ENCODE measurements around the gene NUDT3. TPM values are rescaled to one million over a fixed set of nuclear protein-coding genes. Genes with fewer than 3 reads are reported as not detected.
"Not testable (repeated sequence)": the region's sequence is repeated elsewhere in the genome, so short reads cannot be mapped to it uniquely, and the experiment has no call there.

Gene NUDT3
- total RNA-seq, 2 experiments from 2014 or later, result 8.6 to 13.4 TPM

DNA sequence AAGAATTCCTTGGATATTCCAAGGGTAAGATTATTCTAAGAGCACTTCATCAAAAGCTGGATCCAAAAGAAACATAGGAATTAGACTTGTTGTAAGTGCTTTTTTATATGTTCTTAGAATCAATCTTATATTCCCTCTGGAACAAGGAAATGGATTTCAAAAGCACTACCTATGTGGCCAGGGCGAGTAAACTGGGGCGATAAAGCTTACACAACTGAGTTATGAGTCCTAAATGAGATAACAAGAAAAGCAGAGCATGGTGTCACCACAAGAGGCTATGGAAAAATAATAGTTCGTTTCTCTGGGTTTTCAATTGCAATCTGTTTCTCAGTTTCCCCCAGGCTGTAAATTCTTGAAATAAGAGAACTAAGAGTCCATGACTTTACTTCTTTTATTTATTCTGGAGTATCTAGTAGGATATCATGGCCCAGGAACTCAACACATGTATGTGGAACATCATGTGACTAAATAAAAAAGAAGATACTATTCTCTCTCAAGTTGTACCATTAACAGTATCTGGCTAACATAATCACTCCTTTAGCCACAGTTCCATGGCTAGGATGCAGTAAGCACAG lies 51.5 kb downstream of the NUDT3 start:
- DNase-seq (no peak), ATAC-seq (no peak)
- H3K4me3 Mint-ChIP-seq, result no peak overlapping the region
- H3K9me3 Mint-ChIP-seq (ENCODE audit: low read depth), result no peaks in the 10 kb centered on the region
- CTCF ChIA-PET, result interaction anchor here (1.1 to 1.6 kb wide), 2 partner anchors 74 to 145 kb away, joined by 3 to 5 read pairs; no protein-coding TSS in a partner anchor
- H3K4me1 Mint-ChIP-seq, result peaks cover 28% of the 10 kb centered on the region
- no peaks in the 10 kb centered on the region for H3K27me3 Mint-ChIP-seq
- peaks cover 22% of the 10 kb centered on the region for H3K36me3 Mint-ChIP-seq
- H3K27ac Mint-ChIP-seq, result no peak overlapping the region

- peaks cover 28% of the 10 kb centered on the region for H3K4me1 Mint-ChIP-seq
- CTCF ChIA-PET, result interaction anchor here (1.6 kb wide), 1 partner anchor 145 kb away, joined by 5 read pairs; no protein-coding TSS in a partner anchor
Measured at GRCh38 chr6:34340394-34340793, 52.1 kb downstream of the NUDT3 start.

GRCh38 chr6:34339971-34340370 lies 52.5 kb downstream of the NUDT3 start:
- no peak overlapping the region for H3K27ac Mint-ChIP-seq
- ATAC-seq (no peak), DNase-seq (no peak)
- no peaks in the 10 kb centered on the region for H3K9me3 Mint-ChIP-seq (ENCODE audit: low read depth)
- H3K36me3 Mint-ChIP-seq, result peaks cover 23% of the 10 kb centered on the region
- H3K27me3 Mint-ChIP-seq, result no peaks in the 10 kb centered on the region
- no peak overlapping the region for H3K4me3 Mint-ChIP-seq
- CTCF ChIA-PET, result interaction anchor here (1.6 kb wide), 1 partner anchor 144 kb away, joined by 5 read pairs; no protein-coding TSS in a partner anchor
- peaks cover 29% of the 10 kb centered on the region for H3K4me1 Mint-ChIP-seq

More at GRCh38 chr6:34340394-34340793, 52.1 kb downstream of the NUDT3 start:
- Mint-ChIP-seq H3K4me3 (no peak overlapping the region), H3K36me3 (peaks cover 22% of the 10 kb centered on the region), H3K27me3 (no peaks in the 10 kb centered on the region), H3K27ac (no peak overlapping the region), H3K9me3 (ENCODE audit: low read depth) (no peaks in the 10 kb centered on the region)
- DNase-seq (no peak), ATAC-seq (no peak)

GRCh38 chr6:34339432-34339831 lies 53.0 kb downstream of the NUDT3 start:
- CTCF ChIA-PET, result interaction anchor here (1.6 kb wide), 1 partner anchor 144 kb away, joined by 5 read pairs; no protein-coding TSS in a partner anchor
- no peaks in the 10 kb centered on the region for H3K9me3 Mint-ChIP-seq (ENCODE audit: low read depth)
- DNase-seq (no peak), ATAC-seq (no peak)
- H3K27ac Mint-ChIP-seq, result no peak overlapping the region
- H3K27me3 Mint-ChIP-seq, result no peaks in the 10 kb centered on the region
- H3K4me3 Mint-ChIP-seq, result no peak overlapping the region
- peaks cover 24% of the 10 kb centered on the region for H3K36me3 Mint-ChIP-seq
- peaks cover 26% of the 10 kb centered on the region for H3K4me1 Mint-ChIP-seq

DNA sequence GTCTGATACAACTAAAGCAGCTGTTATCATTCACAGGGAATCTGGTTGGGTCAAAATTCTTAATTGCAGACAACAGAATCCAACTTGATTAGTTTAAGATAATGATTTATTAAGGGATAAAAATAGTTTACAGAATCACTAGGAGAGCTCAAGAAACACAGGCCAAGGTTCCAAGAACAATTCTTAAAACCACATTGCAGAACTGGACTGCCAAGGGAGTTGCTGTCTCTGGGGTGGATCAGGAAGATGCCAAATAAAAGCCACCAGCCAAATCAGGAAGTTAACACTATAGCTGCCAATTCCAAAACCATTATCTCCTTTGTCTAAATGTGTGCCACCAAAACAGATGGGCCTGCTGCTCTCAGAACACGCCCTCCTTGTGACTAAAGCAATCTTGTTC lies 53.7 kb downstream of the NUDT3 start:
- peaks cover 24% of the 10 kb centered on the region for H3K36me3 Mint-ChIP-seq
- H3K4me1 Mint-ChIP-seq, result peaks cover 20% of the 10 kb centered on the region
- no peak overlapping the region for H3K4me3 Mint-ChIP-seq
- H3K27me3 Mint-ChIP-seq, result no peaks in the 10 kb centered on the region
- ATAC-seq (no peak), DNase-seq (no peak)
- CTCF ChIA-PET, result no interaction called here
- no peaks in the 10 kb centered on the region for H3K9me3 Mint-ChIP-seq (ENCODE audit: low read depth)
- H3K27ac Mint-ChIP-seq, result no peak overlapping the region

DNA sequence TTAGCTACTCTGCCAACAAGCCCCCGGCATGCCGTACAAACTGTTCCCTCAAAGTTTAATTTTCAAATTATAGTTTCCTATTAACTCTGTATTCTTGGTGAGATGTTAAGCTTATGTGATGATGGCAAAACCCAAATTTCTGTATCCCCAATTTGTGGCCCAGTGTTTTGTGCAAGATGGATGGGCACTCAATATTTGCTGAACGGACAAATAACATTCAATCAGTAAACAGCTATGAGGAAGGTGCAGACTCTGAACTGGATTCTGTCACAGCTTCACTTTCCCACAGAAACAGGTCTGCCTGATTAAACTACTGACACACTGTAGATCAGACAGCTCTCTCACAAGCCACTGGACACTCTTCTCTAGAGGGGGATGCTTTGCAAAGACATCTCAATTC lies 54.1 kb downstream of the NUDT3 start:
- CTCF ChIA-PET, result no interaction called here
- Mint-ChIP-seq H3K36me3 (peaks cover 24% of the 10 kb centered on the region), H3K27ac (no peak overlapping the region), H3K4me1 (peaks cover 15% of the 10 kb centered on the region), H3K27me3 (no peaks in the 10 kb centered on the region), H3K9me3 (ENCODE audit: low read depth) (no peaks in the 10 kb centered on the region), H3K4me3 (no peak overlapping the region)
- DNase-seq, result no peak
- no peak for ATAC-seq

DNA sequence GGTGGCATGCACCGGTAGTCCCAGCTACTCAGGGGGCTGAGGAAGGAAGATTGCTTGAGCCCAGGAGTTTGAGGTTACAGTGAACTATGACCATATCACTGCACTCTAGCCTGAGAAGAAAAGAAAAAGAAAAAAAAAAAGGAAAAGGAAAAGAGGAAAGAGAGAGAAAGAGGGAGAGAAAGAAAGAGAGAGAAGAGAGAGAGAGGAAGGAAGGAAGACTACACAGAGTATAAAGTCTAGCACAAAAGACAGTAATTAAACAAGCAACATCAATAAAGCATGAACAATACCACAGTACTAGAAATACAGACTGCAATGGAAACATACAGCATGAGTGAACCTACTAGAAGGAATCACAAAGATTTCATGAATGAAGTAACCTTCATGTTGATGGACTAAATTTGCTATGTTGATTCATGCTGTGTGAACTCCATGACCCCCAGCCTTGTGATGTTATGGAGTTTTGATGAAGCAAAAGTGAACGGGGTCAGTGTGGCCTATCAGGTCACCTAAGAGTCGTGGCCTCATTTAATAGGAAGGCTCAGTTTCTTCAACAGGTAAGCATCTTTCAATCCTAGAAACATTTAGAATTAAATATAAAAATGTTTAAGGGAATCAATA lies 57.6 kb downstream of the NUDT3 start:
- DNase-seq, result no peak
- no peak for ATAC-seq
- Mint-ChIP-seq H3K36me3 (peaks cover 11% of the 10 kb centered on the region), H3K27me3 (no peaks in the 10 kb centered on the region), H3K9me3 (ENCODE audit: low read depth) (no peaks in the 10 kb centered on the region), H3K4me3 (no peak overlapping the region), H3K27ac (no peak overlapping the region), H3K4me1 (peaks cover 13% of the 10 kb centered on the region)
- CTCF ChIA-PET, result no interaction called here

DNA sequence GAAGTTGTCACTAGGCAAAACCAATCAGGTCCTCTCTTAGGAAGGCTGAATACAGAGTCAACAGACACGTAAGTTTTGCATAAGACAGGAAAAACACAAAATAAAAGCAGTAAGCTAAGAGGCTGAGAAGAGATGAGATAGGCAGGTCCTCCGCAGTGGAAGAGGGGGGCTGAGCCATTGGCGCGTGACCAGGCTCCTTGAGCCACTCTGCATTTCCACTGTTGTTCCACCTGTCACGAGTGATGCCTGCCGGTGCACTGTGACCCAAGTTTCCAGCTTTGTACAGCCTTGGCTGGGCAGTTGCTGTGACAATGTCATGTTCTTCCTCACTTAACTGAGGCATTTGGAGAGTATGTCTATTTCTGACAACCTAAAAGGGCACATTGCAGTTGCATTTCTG lies 58.6 kb downstream of the NUDT3 start:
- CTCF ChIA-PET, result interaction anchor here (0.9 to 1.1 kb wide), 2 partner anchors 16 to 137 kb away, joined by 3 to 4 read pairs; no protein-coding TSS in a partner anchor

GRCh38 chr6:34332251-34333198 lies 59.9 kb downstream of the NUDT3 start:
- no peak for ATAC-seq
- Mint-ChIP-seq H3K36me3 (peaks cover 11% of the 10 kb centered on the region), H3K27ac (no peak overlapping the region), H3K4me1 (peaks cover 7% of the 10 kb centered on the region), H3K4me3 (no peak overlapping the region), H3K27me3 (no peaks in the 10 kb centered on the region), H3K9me3 (ENCODE audit: low read depth) (no peaks in the 10 kb centered on the region)
- CTCF ChIA-PET, result interaction anchor here (0.6 to 1.1 kb wide), 3 partner anchors 15 to 136 kb away, joined by 3 to 4 read pairs (median 3); no protein-coding TSS in a partner anchor
- no peak for DNase-seq

More for the DNA sequence above, 58.6 kb downstream of the NUDT3 start:
- H3K4me3 Mint-ChIP-seq, result no peak overlapping the region
- peaks cover 13% of the 10 kb centered on the region for H3K4me1 Mint-ChIP-seq
- no peak overlapping the region for H3K27ac Mint-ChIP-seq
- ATAC-seq, result no peak
- DNase-seq, result no peak
- peaks cover 11% of the 10 kb centered on the region for H3K36me3 Mint-ChIP-seq
- no peaks in the 10 kb centered on the region for H3K27me3 Mint-ChIP-seq
- H3K9me3 Mint-ChIP-seq (ENCODE audit: low read depth), result no peaks in the 10 kb centered on the region

DNA sequence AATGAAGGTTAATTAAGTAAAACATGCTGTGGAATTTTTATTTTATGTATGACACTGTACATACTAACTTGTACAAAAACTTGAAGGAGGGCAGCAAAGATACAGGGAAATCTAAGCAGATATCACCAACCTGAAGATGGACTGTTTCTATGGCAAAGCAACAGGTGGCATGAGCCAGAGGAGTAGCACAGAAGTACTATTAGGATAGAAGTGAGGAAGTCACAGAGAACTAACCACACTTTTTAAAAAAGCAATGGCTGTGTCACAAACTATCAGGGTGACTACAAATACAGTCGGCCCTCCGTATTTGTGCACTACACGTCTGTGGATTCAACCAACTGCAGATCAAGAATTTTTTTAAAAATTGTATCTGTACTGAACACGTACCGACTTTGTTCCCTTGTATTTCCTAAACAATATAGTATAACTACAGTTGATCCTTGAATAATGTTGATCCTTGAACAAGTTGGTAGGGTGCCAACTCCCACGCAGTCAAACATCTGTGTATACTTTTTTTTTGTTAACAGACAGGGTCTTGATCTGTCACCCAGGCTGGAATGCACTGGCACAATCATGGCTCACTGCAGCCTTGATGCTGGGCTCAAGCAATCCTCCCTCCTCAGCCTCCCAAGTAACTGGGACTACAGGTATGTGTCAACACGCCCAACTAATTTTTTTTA lies 61.0 kb downstream of the NUDT3 start:
- no peak overlapping the region for H3K4me3 Mint-ChIP-seq
- no peaks in the 10 kb centered on the region for H3K27me3 Mint-ChIP-seq
- no peak overlapping the region for H3K27ac Mint-ChIP-seq
- peaks cover 11% of the 10 kb centered on the region for H3K36me3 Mint-ChIP-seq
- CTCF ChIA-PET, result no interaction called here
- DNase-seq (no peak), ATAC-seq (no peak)
- peaks cover 1% of the 10 kb centered on the region for H3K4me1 Mint-ChIP-seq
- H3K9me3 Mint-ChIP-seq (ENCODE audit: low read depth), result no peaks in the 10 kb centered on the region

- H3K4me3 Mint-ChIP-seq; H3K36me3 Mint-ChIP-seq; DNase-seq; H3K27me3 Mint-ChIP-seq; ATAC-seq; H3K27ac Mint-ChIP-seq; H3K4me1 Mint-ChIP-seq; H3K9me3 Mint-ChIP-seq (ENCODE audit: low read depth); CTCF ChIA-PET: not testable (repeated sequence)
Measured at GRCh38 chr6:34329814-34330213, 62.7 kb downstream of the NUDT3 start.

- Mint-ChIP-seq H3K27me3 (no peaks in the 10 kb centered on the region), H3K27ac (no peak overlapping the region), H3K4me3 (no peak overlapping the region), H3K9me3 (ENCODE audit: low read depth) (no peaks in the 10 kb centered on the region), H3K36me3 (peaks cover 8% of the 10 kb centered on the region), H3K4me1 (no peaks in the 10 kb centered on the region)
- ATAC-seq, result no peak
- CTCF ChIA-PET, result no interaction called here
- no peak for DNase-seq
Measured at GRCh38 chr6:34328969-34329368, 63.5 kb downstream of the NUDT3 start.
